IMR-90 (cell line): ENCODE data around the gene HOXD8.

Source experiments
- BHLHE40 ChIP-seq: fragments of 150-350 bp; IDR thresholded peaks from 2 replicates; pipeline ENCODE4 v1.6.1; 2016; ENCODE audit warnings: mild to moderate bottlenecking, low read depth, low read length
- CEBPB ChIP-seq: IDR thresholded peaks from 2 replicates; pipeline ENCODE4 v1.6.1; 2012; ENCODE audit warnings: low read depth, low read length, improper control_type of control experiment
- CHD1 ChIP-seq: IDR thresholded peaks from 2 replicates; pipeline ENCODE4 v1.6.1; 2012; ENCODE audit warnings: low read depth, low read length, improper control_type of control experiment
- FOS ChIP-seq: fragments of 150-350 bp; IDR thresholded peaks from 2 replicates; pipeline ENCODE4 v1.6.1; 2016; ENCODE audit warnings: low read depth, low read length
- MXI1 ChIP-seq: IDR thresholded peaks from 2 replicates; pipeline ENCODE4 v1.6.1; 2012; ENCODE audit warnings: low read depth, mild to moderate bottlenecking, low read length, moderate library complexity, borderline replicate concordance
- NFE2L2 ChIP-seq: fragments of 150-350 bp; IDR thresholded peaks from 2 replicates; pipeline ENCODE4 v1.6.1; 2016; ENCODE audit warnings: low read depth, mild to moderate bottlenecking, low read length
- POLR2A ChIP-seq: IDR thresholded peaks from 2 replicates; pipeline ENCODE4 v1.6.1; 2012; ENCODE audit warnings: mild to moderate bottlenecking, low read depth, low read length
- RAD21 ChIP-seq: IDR thresholded peaks from 2 replicates; pipeline ENCODE4 v1.6.1; 2012; ENCODE audit warnings: low read length, improper control_type of control experiment
- RCOR1 ChIP-seq: IDR thresholded peaks from 2 replicates; pipeline ENCODE4 v1.6.1; 2012; ENCODE audit warnings: mild to moderate bottlenecking, low read length, improper control_type of control experiment; ENCODE audit not compliant: insufficient replicate concordance
- RFX5 ChIP-seq: IDR thresholded peaks from 2 replicates; pipeline ENCODE4 v1.8.0; 2012; ENCODE audit warnings: low read depth, mild to moderate bottlenecking, low read length, moderate library complexity
- SMC3 ChIP-seq: fragments of 150-350 bp; IDR thresholded peaks from 2 replicates; pipeline ENCODE4 v1.6.1; 2016; ENCODE audit warnings: low read depth, mild to moderate bottlenecking, antibody characterized with exemption, low read length, moderate library complexity
- TF ChIP-seq, protein P1 (sequence below): conservative IDR thresholded peaks from 2 replicates; pipeline ENCODE4 v1.5.1; 2012; ENCODE audit warnings: mild to moderate bottlenecking, low read depth, low read length, improper control_type of control experiment
- TF ChIP-seq, protein P2 (sequence below): fragments of 150-350 bp; IDR thresholded peaks from 2 replicates; pipeline ENCODE4 v1.6.1; 2016; ENCODE audit warnings: low read depth, mild to moderate bottlenecking, low read length, moderate library complexity, borderline replicate concordance
- TF ChIP-seq, protein P3 (sequence below): fragments of 150-350 bp; IDR thresholded peaks from 2 replicates; pipeline ENCODE4 v1.6.1; 2017; ENCODE audit warnings: mild to moderate bottlenecking, antibody characterized with exemption, low read length, low read depth

DNA sequence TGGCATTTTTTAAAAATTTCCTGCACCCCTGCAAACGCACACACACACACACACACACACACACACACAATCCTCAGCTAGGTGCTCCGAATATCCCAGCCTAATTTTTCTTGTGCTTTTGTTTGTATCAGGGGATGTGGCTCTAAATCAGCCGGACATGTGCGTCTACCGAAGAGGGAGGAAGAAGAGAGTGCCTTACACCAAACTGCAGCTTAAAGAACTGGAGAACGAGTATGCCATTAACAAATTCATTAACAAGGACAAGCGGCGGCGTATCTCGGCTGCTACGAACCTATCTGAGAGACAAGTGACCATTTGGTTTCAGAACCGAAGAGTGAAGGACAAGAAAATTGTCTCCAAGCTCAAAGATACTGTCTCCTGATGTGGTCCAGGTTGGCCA lies 35.2 kb upstream of the HOXD8 start:
- TF ChIP-seq, protein P1, sequence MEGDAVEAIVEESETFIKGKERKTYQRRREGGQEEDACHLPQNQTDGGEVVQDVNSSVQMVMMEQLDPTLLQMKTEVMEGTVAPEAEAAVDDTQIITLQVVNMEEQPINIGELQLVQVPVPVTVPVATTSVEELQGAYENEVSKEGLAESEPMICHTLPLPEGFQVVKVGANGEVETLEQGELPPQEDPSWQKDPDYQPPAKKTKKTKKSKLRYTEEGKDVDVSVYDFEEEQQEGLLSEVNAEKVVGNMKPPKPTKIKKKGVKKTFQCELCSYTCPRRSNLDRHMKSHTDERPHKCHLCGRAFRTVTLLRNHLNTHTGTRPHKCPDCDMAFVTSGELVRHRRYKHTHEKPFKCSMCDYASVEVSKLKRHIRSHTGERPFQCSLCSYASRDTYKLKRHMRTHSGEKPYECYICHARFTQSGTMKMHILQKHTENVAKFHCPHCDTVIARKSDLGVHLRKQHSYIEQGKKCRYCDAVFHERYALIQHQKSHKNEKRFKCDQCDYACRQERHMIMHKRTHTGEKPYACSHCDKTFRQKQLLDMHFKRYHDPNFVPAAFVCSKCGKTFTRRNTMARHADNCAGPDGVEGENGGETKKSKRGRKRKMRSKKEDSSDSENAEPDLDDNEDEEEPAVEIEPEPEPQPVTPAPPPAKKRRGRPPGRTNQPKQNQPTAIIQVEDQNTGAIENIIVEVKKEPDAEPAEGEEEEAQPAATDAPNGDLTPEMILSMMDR: no peak
- TF ChIP-seq FOS (no peak), SMC3 (no peak), RAD21 (no peak), POLR2A (no peak), RFX5 (no peak), RCOR1 (no peak), CEBPB (no peak), BHLHE40 (no peak), CHD1 (no peak), NFE2L2 (no peak), MXI1 (no peak)
- TF ChIP-seq, protein P2, sequence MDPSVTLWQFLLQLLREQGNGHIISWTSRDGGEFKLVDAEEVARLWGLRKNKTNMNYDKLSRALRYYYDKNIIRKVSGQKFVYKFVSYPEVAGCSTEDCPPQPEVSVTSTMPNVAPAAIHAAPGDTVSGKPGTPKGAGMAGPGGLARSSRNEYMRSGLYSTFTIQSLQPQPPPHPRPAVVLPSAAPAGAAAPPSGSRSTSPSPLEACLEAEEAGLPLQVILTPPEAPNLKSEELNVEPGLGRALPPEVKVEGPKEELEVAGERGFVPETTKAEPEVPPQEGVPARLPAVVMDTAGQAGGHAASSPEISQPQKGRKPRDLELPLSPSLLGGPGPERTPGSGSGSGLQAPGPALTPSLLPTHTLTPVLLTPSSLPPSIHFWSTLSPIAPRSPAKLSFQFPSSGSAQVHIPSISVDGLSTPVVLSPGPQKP: no peak
- TF ChIP-seq, protein P3, sequence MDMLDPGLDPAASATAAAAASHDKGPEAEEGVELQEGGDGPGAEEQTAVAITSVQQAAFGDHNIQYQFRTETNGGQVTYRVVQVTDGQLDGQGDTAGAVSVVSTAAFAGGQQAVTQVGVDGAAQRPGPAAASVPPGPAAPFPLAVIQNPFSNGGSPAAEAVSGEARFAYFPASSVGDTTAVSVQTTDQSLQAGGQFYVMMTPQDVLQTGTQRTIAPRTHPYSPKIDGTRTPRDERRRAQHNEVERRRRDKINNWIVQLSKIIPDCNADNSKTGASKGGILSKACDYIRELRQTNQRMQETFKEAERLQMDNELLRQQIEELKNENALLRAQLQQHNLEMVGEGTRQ: no peak
